Chondrocyte (in vitro differentiated cells): Measurements from ENCODE around the gene CMTM7. TPM values are rescaled to one million over a fixed set of nuclear protein-coding genes. Genes with fewer than 3 reads are reported as not detected.

Experiments used
- DNase-seq: peaks from one replicate; pipeline ENCODE4 v3.0.0; 2021; ENCODE audit warnings: mixed read lengths, low spot score
- H3K27ac Mint-ChIP-seq: one replicate; pipeline ENCODE4 v1.8.0; 2021; ENCODE audit warnings: mild to moderate bottlenecking, moderate library complexity, mixed read lengths; ENCODE audit not compliant: unreplicated experiment
- H3K27me3 Mint-ChIP-seq: 2 replicates; pipeline ENCODE4 v1.8.0; 2021; ENCODE audit warnings: low read depth, mixed read lengths
- H3K36me3 Mint-ChIP-seq: 2 replicates; pipeline ENCODE4 v1.8.0; 2021; ENCODE audit warnings: low read depth, mixed read lengths
- H3K4me1 Mint-ChIP-seq: 2 replicates; pipeline ENCODE4 v1.8.0; 2021; ENCODE audit warnings: low read depth, mild to moderate bottlenecking, mixed read lengths
- H3K4me3 Mint-ChIP-seq: one replicate; pipeline ENCODE4 v1.8.0; 2021; ENCODE audit warnings: mild to moderate bottlenecking, moderate library complexity, mixed read lengths; ENCODE audit not compliant: unreplicated experiment
- H3K9me3 Mint-ChIP-seq: 2 replicates; pipeline ENCODE4 v1.8.0; 2021; ENCODE audit warnings: low read depth, mixed read lengths
- CTCF ChIP-seq: fragments of 200-600 bp; sonication (generic); IDR thresholded peaks from 2 replicates; pipeline ENCODE4 v1.5.0; 2021; ENCODE audit warnings: antibody characterized with exemption, mild to moderate bottlenecking, moderate library complexity
- total RNA-seq: library from RNA; stranded (reverse); gene quantifications from 3 replicates; pipeline ENCODE4 v1.2.1, GENCODE V29; 2021

Gene CMTM7
- total RNA-seq, 1 donor from 2014 or later, result 8.8 TPM

- peaks cover 15% of the 10 kb centered on the region for H3K4me1 Mint-ChIP-seq
Measured at GRCh38 chr3:32450426-32450825, 58.8 kb downstream of the CMTM7 start.

GRCh38 chr3:32450992-32451659 is 59.5 kb downstream of the CMTM7 start:
- Mint-ChIP-seq H3K4me3 (no peak overlapping the region), H3K9me3 (no peaks in the 10 kb centered on the region), H3K27me3 (no peaks in the 10 kb centered on the region), H3K4me1 (peaks cover 15% of the 10 kb centered on the region), H3K36me3 (peaks cover 7% of the 10 kb centered on the region), H3K27ac (no peak overlapping the region)
- no peak for TF ChIP-seq CTCF
- no peak for DNase-seq

More at GRCh38 chr3:32450426-32450825, 58.8 kb downstream of the CMTM7 start:
- Mint-ChIP-seq H3K36me3 (peaks cover 7% of the 10 kb centered on the region), H3K4me3 (no peak overlapping the region), H3K27me3 (no peaks in the 10 kb centered on the region), H3K27ac (no peak overlapping the region), H3K9me3 (no peaks in the 10 kb centered on the region)
- TF ChIP-seq CTCF, result no peak
- DNase-seq, result no peak

DNA sequence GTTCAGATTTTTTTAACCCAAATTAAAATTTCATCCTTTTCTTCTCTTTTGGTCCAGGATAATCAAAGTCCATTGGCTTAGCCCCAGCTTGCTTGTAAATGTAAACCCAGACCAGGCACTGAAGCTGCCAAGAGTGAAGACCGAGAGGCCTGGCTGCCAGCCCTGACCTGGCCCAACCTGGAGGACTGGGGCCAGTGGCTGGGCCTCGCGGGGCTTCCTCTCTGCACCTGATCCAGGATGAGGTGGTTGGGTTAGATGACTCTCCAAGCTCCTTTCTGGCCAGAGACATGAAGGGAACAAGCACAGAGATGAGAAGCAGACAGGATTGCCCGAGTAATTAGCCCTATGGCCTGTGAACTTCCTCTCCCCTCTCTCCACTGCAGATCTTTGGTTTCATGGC is 60.4 kb downstream of the CMTM7 start:
- Mint-ChIP-seq H3K4me1 (peaks cover 15% of the 10 kb centered on the region), H3K9me3 (no peaks in the 10 kb centered on the region), H3K27ac (no peak overlapping the region), H3K27me3 (no peaks in the 10 kb centered on the region), H3K4me3 (no peak overlapping the region), H3K36me3 (peaks cover 6% of the 10 kb centered on the region)
- no peak for TF ChIP-seq CTCF
- DNase-seq, result no peak

GRCh38 chr3:32453346-32453745 is 61.7 kb downstream of the CMTM7 start:
- H3K4me3 Mint-ChIP-seq, result no peak overlapping the region
- H3K36me3 Mint-ChIP-seq, result peaks cover 4% of the 10 kb centered on the region
- peaks cover 15% of the 10 kb centered on the region for H3K4me1 Mint-ChIP-seq
- no peaks in the 10 kb centered on the region for H3K9me3 Mint-ChIP-seq
- no peaks in the 10 kb centered on the region for H3K27me3 Mint-ChIP-seq
- no peak for DNase-seq
- TF ChIP-seq CTCF, result no peak
- peak overlapping the region; percentile 81 for H3K27ac Mint-ChIP-seq

DNA sequence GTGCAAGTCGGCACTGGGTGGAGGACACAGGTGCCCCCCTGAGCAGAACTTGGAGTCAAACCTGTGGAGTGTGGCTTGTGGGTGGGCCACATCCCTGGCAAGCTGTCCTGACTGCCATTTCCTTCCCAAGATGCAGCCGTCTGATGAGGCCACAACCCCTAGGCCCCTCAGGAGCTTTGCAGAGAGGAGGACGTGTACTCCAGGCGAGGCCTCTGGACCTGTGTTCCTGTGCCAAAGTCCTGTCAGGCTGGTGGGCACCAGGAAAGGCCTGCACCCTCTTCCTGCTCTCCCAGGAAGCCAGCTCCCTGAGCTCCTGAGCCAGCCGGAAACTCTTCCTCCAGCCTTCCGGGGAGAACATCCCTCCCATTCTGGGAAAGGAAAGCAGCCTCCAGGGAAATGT is 62.5 kb downstream of the CMTM7 start:
- no peak for DNase-seq
- Mint-ChIP-seq H3K36me3 (peaks cover 3% of the 10 kb centered on the region), H3K4me1 (peaks cover 15% of the 10 kb centered on the region), H3K4me3 (no peak overlapping the region), H3K9me3 (no peaks in the 10 kb centered on the region), H3K27me3 (no peaks in the 10 kb centered on the region), H3K27ac (no peak overlapping the region)
- TF ChIP-seq CTCF, result no peak
